Neuronal stem cell (in vitro differentiated cells): Measurements from ENCODE around the gene NELL1.

ENCODE experiments used
- DNase-seq: peaks from one replicate; pipeline ENCODE4 v3.0.0-alpha.2; 2013; ENCODE audit warnings: low spot score
- H2AFZ ChIP-seq: one replicate; pipeline ENCODE4 v1.6.1; 2013; ENCODE audit warnings: mild to moderate bottlenecking, low read length, inconsistent platforms
- H2AK5ac ChIP-seq: 2 replicates; pipeline ENCODE4 v1.6.1; 2013; ENCODE audit warnings: low read depth, mild to moderate bottlenecking, inconsistent platforms, low read length, moderate library complexity, mixed read lengths
- H2BK120ac ChIP-seq: 2 replicates; pipeline ENCODE4 v1.6.1; 2013; ENCODE audit warnings: low read depth, mild to moderate bottlenecking, inconsistent platforms, low read length, moderate library complexity, mixed read lengths
- H2BK12ac ChIP-seq: one replicate; pipeline ENCODE4 v1.6.1; 2013; ENCODE audit warnings: low read length, inconsistent platforms
- H2BK15ac ChIP-seq: 2 replicates; pipeline ENCODE4 v1.6.1; 2013; ENCODE audit warnings: mild to moderate bottlenecking, low read length, inconsistent platforms, mixed read lengths
- H2BK5ac ChIP-seq: one replicate; pipeline ENCODE4 v1.6.1; 2013; ENCODE audit warnings: inconsistent platforms, mild to moderate bottlenecking, low read length, moderate library complexity
- H3K14ac ChIP-seq: one replicate; pipeline ENCODE4 v1.6.1; 2013; ENCODE audit warnings: low read length, inconsistent platforms
- H3K18ac ChIP-seq: 2 replicates; pipeline ENCODE4 v1.6.1; 2013; ENCODE audit warnings: low read length, inconsistent platforms
- H3K23ac ChIP-seq: 2 replicates; pipeline ENCODE4 v1.6.1; 2013; ENCODE audit warnings: low read depth, mild to moderate bottlenecking, mixed read lengths, low read length, inconsistent platforms; ENCODE audit not compliant: poor library complexity
- H3K27ac ChIP-seq: replicated peaks from 3 replicates; pipeline ENCODE4 v1.5.1; 2013; ENCODE audit warnings: low read length, inconsistent platforms
- H3K27me3 ChIP-seq, 3 experiments: 2 replicates each; pipeline ENCODE4 v1.6.1; 2013; ENCODE audit warnings: low read length in 3 of 3, mild to moderate bottlenecking in 2 of 3, inconsistent platforms in 1 of 3, low read depth in 1 of 3, mixed read lengths in 1 of 3, moderate library complexity in 1 of 3; ENCODE audit not compliant: control insufficient read depth in 3 of 3, insufficient read depth in 3 of 3
- H3K36me3 ChIP-seq, 2 donors: replicated peaks in 1 of 2; 2 replicates each; pipeline ENCODE4 v1.6.1; 2013; ENCODE audit warnings: low read length in 2 of 2; ENCODE audit not compliant: control insufficient read depth in 2 of 2, insufficient read depth in 2 of 2
- H3K4ac ChIP-seq: 2 replicates; pipeline ENCODE4 v1.6.1; 2013; ENCODE audit warnings: inconsistent platforms, mild to moderate bottlenecking, low read length, moderate library complexity
- H3K4me1 ChIP-seq, 2 donors: 1 replicate in 1 of 2; 2 replicates in 1 of 2; pipeline ENCODE4 v1.6.1; 2013; ENCODE audit warnings: low read length in 2 of 2, low read depth in 1 of 2; ENCODE audit not compliant: control insufficient read depth in 2 of 2, insufficient read depth in 1 of 2
- H3K4me2 ChIP-seq: one replicate; pipeline ENCODE4 v1.6.1; 2013; ENCODE audit warnings: mild to moderate bottlenecking, low read length, inconsistent platforms; ENCODE audit not compliant: insufficient read depth, poor library complexity, severe bottlenecking
- H3K4me3 ChIP-seq, 2 donors: 2 replicates each; pipeline ENCODE4 v1.5.1; 2013; ENCODE audit warnings: low read length in 2 of 2, mild to moderate bottlenecking in 2 of 2, inconsistent platforms in 1 of 2, moderate library complexity in 1 of 2
- H3K79me1 ChIP-seq: one replicate; pipeline ENCODE4 v1.6.1; 2013; ENCODE audit warnings: low read depth, mild to moderate bottlenecking, inconsistent platforms, low read length, moderate library complexity
- H3K9ac ChIP-seq: one replicate; pipeline ENCODE4 v1.6.1; 2013; ENCODE audit warnings: mild to moderate bottlenecking, low read depth, low read length, inconsistent platforms; ENCODE audit not compliant: poor library complexity
- H3K9me3 ChIP-seq, 2 donors: replicated peaks in 1 of 2; 2 replicates each; pipeline versions ENCODE3 to v1.6.1; 2013; ENCODE audit warnings: low read length in 2 of 2, mild to moderate bottlenecking in 2 of 2, inconsistent platforms in 1 of 2, low read depth in 1 of 2, mixed read lengths in 1 of 2, moderate library complexity in 1 of 2; ENCODE audit not compliant: control insufficient read depth in 2 of 2, insufficient read depth in 1 of 2
- H4K8ac ChIP-seq: one replicate; pipeline ENCODE4 v1.6.1; 2013; ENCODE audit warnings: low read depth, mild to moderate bottlenecking, inconsistent platforms, low read length, moderate library complexity
- H4K91ac ChIP-seq: one replicate; pipeline ENCODE4 v1.6.1; 2013; ENCODE audit warnings: low read length, low read depth, mild to moderate bottlenecking, inconsistent platforms; ENCODE audit not compliant: poor library complexity
- WGBS, 2 donors: extraction: QIAGEN DNeasy Blood & Tissue Kit; methylation state at CpG; one replicate each; pipeline ENCODE4 v1.1.7; 2013; ENCODE audit warnings: missing lambda C conversion rate in 2 of 2, mixed read lengths in 1 of 2; ENCODE audit not compliant: insufficient read length in 2 of 2, insufficient replicate concordance in 1 of 2; ENCODE audit errors: extremely low coverage in 2 of 2; 5-methylcytosine and 5-hydroxymethylcytosine counted together

Gene NELL1

DNA sequence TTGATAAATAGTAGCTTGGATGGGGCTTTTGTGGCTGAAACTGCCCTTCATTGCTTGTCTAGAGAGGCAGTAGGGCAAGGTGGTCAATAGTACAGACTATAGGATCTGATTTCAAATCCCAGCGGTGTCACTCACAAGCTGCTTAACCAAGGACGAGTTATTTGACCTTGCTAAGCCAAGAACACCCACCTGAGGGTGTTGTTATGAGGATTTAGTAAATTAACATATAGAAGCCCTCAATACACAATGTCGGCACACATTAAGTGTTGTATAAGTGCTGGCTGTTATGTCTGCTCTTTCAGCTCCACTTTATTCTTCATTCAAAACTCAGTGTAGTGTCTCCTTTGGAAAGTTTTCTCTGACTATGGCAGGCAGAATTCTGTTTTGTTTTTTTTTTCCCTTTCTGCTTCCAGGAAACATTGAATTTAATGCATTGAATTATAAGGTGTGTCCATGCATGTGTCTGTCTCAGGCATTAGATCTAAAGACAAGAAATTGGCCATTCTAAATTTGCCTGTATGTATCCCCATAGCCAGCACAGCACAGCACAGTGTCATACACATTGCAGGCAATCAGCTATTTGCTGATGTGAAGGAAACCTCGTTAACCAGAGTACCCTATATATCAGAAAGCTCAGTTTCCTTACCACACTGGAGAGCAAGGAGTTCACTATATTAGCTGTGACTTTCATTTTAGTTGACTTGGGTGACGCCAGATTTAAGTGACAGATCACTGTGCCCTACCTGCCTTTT, 212.1 kb downstream of the NELL1 start:
- Histone ChIP-seq H2AK5ac (no peak overlapping the region), H3K23ac (no peak overlapping the region), H2AFZ (no peak overlapping the region), H3K4me3 (no peak overlapping the region), H2BK12ac (no peak overlapping the region), H3K27me3 (no peaks in the 10 kb centered on the region), H2BK120ac (no peak overlapping the region), H3K9me3 (peaks cover 0 to 1% of the 10 kb centered on the region in 2 donors), H4K8ac (no peak overlapping the region), H2BK15ac (no peak overlapping the region), H3K9ac (no peak overlapping the region), H3K18ac (no peak overlapping the region), H3K27ac (no peak overlapping the region), H3K14ac (no peak overlapping the region), H2BK5ac (no peak overlapping the region), H3K4me1 (no peaks in the 10 kb centered on the region), H3K4me2 (no peak overlapping the region), H3K4ac (no peak overlapping the region), H3K79me1 (no peaks in the 10 kb centered on the region), H4K91ac (no peak overlapping the region), H3K36me3 (no peaks in the 10 kb centered on the region)
- WGBS, 2 donors = no CpG with 5 or more reads among the region's 5 CpGs
- no peak for DNase-seq

DNA sequence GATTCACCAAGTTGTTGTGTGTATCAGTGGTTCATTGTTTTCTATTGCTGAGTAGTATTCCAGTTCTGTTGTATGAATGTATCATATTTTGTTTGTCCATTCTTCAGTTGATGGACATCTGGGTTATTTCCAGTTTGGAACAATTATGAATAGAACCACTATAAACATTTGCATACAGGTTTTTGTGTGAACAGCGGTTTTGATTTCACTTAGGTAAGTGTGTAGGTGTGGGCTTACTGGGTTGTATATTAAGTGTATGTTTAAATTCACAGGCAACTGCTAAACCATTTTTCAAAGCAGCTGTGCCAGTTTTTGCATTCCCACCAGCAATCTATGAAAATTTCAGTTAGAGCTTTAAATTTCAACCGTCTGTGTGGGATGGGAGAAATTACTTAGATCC, 217.8 kb downstream of the NELL1 start:
- no peak overlapping the region for H3K14ac ChIP-seq
- no peak overlapping the region for H3K18ac ChIP-seq
- H3K27me3 ChIP-seq = no peaks in the 10 kb centered on the region
- H3K9ac ChIP-seq = no peak overlapping the region
- H3K9me3 ChIP-seq = peaks cover 0 to 1% of the 10 kb centered on the region in 2 donors
- no peak overlapping the region for H4K8ac ChIP-seq
- H3K36me3 ChIP-seq = no peaks in the 10 kb centered on the region
- no peak overlapping the region for H3K27ac ChIP-seq
- H2BK12ac ChIP-seq = no peak overlapping the region
- WGBS, 2 donors = no CpG with 5 or more reads among the region's 2 CpGs
- no peak overlapping the region for H4K91ac ChIP-seq
- no peak overlapping the region for H3K4me3 ChIP-seq
- H3K23ac ChIP-seq = no peak overlapping the region
- no peaks in the 10 kb centered on the region for H3K79me1 ChIP-seq
- no peak overlapping the region for H2BK15ac ChIP-seq
- no peak overlapping the region for H3K4ac ChIP-seq
- no peak overlapping the region for H3K4me2 ChIP-seq
- H3K4me1 ChIP-seq = no peaks in the 10 kb centered on the region
- H2BK5ac ChIP-seq = no peak overlapping the region
- DNase-seq = no peak
- H2AFZ ChIP-seq = no peak overlapping the region
- no peak overlapping the region for H2AK5ac ChIP-seq
- no peak overlapping the region for H2BK120ac ChIP-seq

DNA sequence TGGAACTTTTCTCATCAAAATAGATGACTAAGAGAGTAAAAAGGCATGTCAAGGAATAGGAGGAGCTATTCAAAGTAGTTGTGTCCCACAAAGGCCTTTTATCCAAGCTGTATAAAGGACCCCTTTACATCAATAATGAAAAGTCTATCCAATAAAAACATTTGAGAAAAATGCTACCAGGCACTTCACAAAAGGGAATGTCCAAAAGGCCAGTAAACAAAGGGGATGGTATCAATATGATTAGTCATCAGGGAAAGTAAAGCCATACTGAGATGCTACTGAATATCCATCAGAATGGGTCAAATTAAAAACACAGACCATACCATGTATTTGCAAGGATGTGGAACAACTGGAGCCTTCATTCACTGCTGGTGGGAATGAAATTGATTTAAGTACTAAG, 224.9 kb downstream of the NELL1 start:
- DNase-seq = no peak

DNA sequence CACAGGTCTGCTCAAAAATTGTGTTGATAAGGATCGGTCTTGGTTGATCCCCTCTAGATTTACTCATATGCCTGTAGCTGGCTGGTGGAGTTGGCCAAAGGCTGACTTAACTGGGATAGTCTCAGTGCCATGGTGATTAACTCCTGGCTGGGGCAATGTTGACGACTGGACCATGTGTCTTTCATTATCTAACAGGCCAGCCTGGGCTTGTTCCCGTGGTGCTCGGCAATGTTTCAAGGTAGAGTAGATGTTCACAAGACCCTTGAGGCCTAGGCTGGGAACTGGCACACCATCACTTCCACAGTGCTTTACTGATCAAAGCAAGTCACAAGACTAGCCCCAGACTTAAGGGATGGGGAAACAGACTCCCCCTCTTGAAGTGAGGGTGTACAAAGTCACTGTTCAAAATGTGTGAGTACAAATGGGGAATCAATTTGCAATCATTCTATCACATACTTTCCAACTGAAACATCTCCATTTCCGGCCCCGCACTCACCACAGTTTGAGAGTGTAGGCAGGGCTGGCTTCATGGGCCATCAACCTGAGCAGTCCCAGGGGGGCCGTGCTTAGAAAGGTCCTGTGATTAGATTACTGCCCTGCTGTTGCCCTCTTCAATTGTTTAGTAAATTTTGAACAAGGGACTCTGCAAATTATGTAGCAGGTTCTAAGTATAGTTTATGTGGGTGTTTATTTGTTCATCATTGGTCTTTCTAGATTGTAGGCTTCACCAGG, 240.8 kb downstream of the NELL1 start:
- no peak overlapping the region for H2AK5ac ChIP-seq
- H3K4me3 ChIP-seq = no peak overlapping the region
- no peak overlapping the region for H3K23ac ChIP-seq
- no peaks in the 10 kb centered on the region for H3K79me1 ChIP-seq
- H3K18ac ChIP-seq = no peak overlapping the region
- H3K36me3 ChIP-seq = no peaks in the 10 kb centered on the region
- no peak overlapping the region for H2AFZ ChIP-seq
- no peak overlapping the region for H2BK120ac ChIP-seq
- no peak overlapping the region for H3K9ac ChIP-seq
- H3K4ac ChIP-seq = no peak overlapping the region
- H2BK12ac ChIP-seq = no peak overlapping the region
- no peak overlapping the region for H2BK5ac ChIP-seq
- H2BK15ac ChIP-seq = no peak overlapping the region
- H3K4me2 ChIP-seq = no peak overlapping the region
- no CpG with 5 or more reads among the region's 7 CpGs for WGBS, 2 donors
- no peak overlapping the region for H3K27ac ChIP-seq
- no peaks in the 10 kb centered on the region for H3K27me3 ChIP-seq
- H4K91ac ChIP-seq = no peak overlapping the region
- DNase-seq = no peak
- no peak overlapping the region for H4K8ac ChIP-seq
- no peaks in the 10 kb centered on the region for H3K9me3 ChIP-seq
- no peaks in the 10 kb centered on the region for H3K4me1 ChIP-seq
- no peak overlapping the region for H3K14ac ChIP-seq

More for the DNA sequence above, 224.9 kb downstream of the NELL1 start:
- H3K9ac ChIP-seq = no peak overlapping the region
- H3K14ac ChIP-seq = no peak overlapping the region
- H3K9me3 ChIP-seq = no peaks in the 10 kb centered on the region
- no peak overlapping the region for H3K23ac ChIP-seq
- no peak overlapping the region for H2AFZ ChIP-seq
- H3K18ac ChIP-seq = no peak overlapping the region
- H3K27ac ChIP-seq = no peak overlapping the region
- no peak overlapping the region for H3K4ac ChIP-seq
- H2BK5ac ChIP-seq = no peak overlapping the region
- H2AK5ac ChIP-seq = no peak overlapping the region
- H2BK15ac ChIP-seq = no peak overlapping the region
- no peak overlapping the region for H4K91ac ChIP-seq
- no peak overlapping the region for H2BK12ac ChIP-seq
- H3K79me1 ChIP-seq = no peaks in the 10 kb centered on the region
- no peak overlapping the region for H4K8ac ChIP-seq
- H3K4me2 ChIP-seq = no peak overlapping the region
- no peaks in the 10 kb centered on the region for H3K4me1 ChIP-seq
- H3K36me3 ChIP-seq = no peaks in the 10 kb centered on the region
- H3K4me3 ChIP-seq = no peak overlapping the region
- no peaks in the 10 kb centered on the region for H3K27me3 ChIP-seq
- no peak overlapping the region for H2BK120ac ChIP-seq
